Central memory CD4-positive, alpha-beta T cell (primary cell): ENCODE measurements around the gene PRODH2.
"Not testable (repeated sequence)": the region's sequence is repeated elsewhere in the genome, so short reads cannot be mapped to it uniquely, and the experiment has no call there.

Experiments used
- DNase-seq: peaks from one replicate; pipeline ENCODE4 v3.0.0; 2022

The PRODH2 gene

DNA sequence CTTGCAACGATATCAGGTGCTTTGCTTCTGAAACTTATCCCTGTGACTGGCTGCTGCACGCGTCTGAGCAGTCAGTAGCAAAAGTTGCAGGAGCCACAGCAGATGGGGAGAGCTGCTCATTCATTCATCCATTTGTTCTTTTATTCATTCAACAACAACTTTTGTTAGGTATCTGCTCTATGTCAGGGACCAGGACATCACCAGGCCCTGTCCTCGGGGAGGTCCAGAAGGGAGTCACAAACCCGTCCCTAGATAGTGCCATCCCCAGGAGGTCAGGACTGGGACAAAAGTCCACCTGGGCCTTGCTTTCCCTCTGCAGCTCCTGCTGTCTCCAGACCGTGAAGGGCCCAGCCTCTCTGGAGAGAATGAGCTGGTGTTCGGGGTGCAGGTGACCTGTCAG, 34.7 kb downstream of the PRODH2 start:
- no peak for DNase-seq

DNA sequence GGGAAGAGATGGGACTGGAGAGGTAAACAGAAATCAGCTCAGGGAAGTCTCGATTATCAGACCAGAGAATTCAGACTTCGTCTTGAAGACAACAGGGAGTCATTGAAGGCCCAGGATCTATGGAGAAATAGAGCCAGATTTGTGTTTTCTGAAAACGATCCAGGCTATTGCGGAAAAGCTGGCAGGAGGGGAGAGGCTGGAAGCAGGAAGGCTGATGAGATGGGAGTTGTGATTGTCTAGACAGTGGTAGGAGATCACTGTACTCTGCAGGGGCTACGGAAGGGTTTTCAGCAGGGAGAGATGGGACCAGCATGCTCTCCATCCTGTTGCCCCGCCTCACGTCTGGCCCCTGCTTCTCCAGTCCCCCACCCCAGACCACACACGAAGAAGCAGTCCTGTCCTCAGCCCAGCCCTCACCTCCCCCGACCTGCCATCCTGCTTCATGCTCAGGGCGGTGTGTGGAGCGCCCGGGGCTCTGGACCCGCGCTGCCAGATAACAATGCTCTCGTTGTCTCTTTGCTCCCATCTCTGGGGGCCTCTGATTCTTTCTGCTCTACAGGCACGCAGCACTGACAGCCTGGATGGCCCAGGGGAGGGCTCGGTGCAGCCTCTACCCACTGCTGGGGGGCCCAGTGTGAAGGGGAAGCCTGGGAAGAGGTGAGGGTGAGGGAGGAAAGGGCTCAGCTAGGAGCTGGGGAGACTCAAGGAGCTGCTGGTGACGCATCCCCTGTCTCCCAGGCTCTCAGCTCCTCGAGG, 35.4 kb downstream of the PRODH2 start:
- no peak for DNase-seq

DNA sequence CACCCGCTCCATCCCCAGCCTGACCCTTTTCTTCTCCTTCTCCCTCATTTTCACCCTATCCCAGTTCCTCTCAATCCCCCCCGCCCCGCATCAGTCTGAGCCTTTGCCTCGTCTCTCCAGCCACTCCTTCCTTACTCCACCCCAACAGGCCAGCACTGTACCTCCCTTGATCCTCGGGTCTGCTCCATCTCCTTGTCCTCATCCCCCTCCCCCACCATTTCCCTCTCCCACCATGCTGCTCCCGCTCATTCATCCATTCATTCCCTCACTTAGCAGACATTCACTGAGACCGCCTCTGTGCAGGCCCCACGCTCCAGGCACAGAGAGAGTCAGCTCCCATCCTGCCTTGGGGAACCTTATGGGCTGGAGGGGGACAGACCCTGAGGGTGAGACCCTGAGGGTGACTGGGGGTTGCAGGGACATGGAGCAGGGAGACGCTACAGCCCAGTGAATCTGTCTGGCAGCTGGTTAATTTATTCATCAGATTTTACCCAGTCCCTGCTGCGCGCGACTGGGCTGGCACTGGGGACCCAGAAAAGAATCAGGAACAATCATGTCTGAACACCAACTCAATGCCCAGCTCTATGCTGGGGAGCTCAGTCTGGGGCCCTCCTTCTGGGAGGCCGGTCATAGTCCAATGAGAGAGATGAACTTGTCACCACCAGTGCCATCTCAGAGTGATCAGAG, 36.4 kb downstream of the PRODH2 start:
- DNase-seq, result no peak

DNA sequence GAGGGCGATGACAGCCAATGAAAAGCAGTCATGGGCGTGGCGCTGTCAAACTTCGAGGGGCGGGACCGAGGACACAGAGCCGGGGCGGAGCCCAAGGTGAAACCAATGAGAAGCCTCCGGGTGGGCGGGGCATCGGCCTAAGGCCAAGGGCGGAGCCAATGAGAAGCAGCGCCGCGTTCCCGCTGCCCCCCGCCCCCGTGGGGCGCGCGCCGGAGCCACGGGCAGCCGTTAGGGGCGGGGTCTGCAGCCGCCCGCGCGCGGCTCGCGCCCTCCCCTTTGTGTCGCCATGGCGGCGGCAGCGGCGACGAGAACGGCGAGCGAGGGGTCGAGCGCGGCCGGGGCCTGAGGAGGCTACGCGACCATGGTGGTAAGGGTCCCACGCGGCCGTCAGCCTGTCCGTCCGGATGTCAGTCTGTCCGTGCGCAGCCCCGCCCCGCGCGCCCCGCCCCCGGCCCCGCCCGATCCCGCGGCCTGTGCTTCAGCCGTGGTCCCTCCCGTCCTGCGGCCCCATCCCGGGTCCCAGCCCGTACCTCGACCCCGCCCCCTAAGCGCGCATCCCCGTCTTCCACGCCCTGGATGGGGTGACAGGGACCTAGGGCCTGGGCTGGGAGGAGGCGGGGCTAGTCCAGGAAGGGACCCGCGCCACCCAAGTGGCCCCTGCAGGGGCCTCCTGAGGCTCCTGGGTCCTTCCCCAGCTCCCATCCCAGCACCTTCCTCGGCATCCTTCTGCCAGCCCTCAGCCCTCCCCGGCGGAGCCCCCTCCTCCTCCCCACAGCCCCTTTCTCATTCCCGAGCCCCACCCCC, 37.1 kb downstream of the PRODH2 start, which contains the start of gene ARHGAP33:
ARHGAP33 (plus strand) TSS at position 267 of the 804 bp plus-strand sequence; CDS start at position 362, 95 bp downstream.
- DNase-seq, result peak; percentile 97

DNA sequence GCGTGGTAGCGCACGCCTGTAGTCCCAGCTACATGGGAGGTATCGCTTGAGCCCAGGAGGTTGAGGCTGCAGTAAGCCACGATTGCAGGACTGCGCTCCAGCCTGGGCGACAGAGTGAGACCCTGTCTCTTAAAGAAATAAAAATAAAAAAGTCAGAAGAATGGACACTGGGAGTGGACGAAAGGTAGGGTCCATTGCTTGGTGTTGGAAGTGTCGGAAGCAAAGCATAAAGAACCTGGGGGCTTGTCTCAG, 37.7 kb downstream of the PRODH2 start:
- DNase-seq, result no peak

DNA sequence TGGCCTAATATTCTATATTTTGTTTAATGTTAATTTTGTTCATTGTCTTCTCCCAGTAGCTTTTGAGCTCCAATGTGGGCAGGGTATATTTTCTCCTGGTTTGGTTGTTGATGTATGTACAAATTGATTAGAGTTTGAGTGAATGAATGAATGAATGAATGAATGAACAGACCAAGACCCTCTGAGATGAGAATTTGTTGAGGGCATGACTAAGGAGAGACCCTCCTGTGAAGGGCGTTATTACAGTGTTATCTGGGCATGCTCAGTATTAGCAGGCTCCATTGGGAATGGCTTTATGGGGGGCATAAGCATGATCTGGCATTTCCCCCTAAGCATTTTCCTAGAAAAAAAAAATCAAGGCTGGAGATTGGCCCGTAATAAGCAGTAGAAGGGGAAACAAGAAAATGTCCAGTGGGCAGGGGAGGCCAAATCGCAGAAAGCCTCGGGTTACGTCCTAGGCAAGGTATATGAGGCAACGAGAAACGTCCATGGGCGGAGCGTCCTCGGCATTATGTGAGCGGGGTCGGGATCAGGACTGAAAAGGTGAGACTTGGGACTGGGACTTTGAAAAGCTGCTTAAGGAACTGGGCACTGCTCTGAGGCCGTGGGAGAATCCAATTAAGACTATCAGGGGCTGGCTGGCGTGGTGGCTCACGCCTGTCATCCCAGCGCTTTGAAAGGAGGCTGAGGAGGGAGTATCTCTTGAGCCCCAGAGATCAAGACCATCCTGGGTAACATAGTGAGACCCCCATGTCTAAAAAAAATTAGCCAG, 38.2 kb downstream of the PRODH2 start:
- no peak for DNase-seq

DNA sequence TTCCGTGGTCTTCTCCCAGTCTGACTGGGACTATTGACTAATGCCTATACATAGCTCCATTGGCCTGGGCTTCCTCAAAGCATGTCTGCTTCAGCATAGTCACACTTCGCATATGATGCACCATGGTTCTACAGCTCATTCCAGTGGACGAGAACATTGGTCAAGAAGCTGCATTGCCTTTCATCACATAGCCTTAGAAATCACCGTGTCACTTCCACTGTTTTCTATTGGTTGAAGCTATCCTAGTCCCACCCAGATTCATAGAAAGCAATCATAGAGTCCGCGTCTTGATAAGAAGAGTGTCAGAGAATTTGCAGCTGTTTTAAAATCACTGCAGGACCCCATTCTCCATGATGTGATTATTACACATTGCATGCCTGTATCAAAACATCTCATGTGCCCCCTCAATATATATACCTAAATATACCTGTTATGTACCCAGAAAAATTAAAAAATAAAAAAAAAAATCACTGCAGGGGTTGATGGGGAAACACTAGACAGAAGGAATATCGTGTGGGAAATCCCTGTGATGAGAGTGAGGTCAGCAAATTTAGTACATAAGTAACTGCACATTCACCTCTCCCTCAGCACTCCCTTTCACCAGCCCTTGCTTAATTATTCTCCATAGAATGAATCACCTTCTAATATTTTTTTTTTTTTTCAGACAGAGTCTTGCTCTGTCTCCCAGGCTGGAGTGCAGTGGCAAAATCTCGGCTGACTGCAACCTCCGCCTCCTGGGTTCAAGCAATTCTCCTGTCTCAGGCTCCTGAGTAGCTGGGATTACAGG, 39.4 kb downstream of the PRODH2 start:
- no peak for DNase-seq

DNA sequence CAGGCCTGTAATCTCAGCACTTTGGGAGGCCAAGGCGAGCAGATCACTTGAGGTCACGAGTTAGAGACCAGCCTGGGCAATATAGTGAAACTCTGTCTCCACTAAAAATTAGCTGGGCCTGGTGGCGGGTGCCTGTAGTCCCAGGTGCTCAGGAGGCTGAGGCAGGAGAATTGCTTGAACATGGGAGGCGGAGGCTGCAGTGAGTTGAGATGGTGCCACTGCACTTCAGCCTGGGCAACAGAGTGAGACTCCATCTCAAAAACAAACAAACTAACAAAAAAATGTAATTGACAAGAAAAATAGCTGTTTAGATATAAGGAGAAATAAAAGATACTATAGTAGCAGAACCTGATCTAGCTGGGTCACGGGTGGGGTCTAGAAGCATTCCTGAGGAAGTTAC, 40.3 kb downstream of the PRODH2 start:
- not testable (repeated sequence) for DNase-seq

DNA sequence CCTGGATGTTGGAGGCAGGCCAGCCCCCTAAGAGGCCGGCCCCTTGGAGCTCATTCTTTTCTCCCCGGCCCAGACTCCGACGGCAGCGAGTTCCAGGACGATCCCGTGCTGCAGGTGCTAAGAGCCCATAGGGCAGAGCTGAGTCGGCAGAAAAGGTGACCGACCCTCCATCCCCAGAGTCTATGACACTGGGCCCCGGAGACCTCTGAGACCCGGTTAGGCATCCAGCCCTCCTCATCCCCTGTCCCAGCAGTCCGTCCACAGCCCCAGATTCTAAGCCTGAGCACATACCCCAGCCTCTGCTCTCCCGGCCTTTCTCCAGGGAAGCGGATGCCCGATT, 44.6 kb downstream of the PRODH2 start:
- no peak for DNase-seq

DNA sequence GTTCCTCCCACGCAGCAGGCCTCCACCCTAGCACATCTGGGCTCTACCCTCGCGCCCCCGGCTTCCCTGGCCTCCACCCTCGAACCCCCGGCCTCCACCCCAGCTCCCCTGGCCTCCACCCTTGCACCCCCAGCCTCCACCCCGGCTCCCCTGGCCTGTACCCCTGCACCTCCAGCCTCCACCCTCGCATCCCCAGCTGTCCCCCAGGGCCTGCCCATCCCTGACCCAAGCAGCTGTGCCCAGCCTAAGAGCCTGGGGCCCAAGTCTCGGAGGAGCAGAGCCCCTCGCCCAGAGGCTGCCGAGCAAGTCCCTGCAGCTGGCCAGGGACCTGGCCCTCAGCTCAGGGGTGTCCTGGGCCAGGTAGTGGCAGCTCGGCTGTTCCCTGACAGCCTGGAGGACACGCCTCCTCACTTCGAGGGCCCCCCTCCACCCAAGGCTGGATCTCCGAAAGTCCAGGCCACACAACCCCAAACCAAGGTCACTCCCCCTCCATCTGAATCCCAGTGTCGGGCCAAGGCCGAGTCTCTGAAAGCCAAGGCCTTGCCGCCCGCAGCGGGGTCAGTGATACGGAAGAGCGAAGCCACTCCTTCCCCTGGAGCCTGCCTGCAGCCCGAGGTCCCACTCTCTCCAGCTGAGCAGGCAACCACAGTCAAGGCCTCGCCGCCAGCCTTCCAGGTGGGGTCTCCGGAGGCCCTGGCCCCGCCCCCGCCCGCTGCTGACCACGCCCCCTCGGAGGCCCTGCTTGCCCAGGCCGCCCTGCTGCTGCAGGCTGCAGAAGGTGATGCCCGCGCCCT, 45.2 kb downstream of the PRODH2 start:
- DNase-seq, result no peak

DNA sequence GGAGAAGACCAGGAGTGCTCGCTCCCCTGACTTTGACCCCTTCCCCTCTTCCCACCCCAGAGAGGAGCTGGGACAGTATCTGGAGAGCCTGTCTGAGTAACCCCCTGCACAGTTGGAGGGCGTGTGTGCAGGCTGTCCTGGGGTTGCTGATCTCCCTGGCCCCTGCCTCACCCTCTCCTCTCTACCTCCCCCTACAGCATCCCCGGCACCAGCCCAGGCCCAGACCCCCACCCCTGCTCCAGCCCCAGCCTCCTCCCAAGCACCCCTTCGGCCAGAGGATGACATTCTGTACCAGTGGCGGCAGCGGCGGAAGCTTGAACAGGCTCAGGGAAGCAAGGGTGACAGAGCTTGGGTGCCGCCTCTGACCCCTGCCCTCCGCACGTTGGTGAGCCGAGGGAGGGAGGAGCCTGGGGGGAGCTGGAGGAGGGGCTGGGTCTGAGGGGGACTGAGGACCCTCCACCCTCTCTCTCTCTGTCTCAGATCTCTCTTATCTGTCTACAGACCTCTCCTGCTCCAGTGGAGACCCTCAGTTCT, 46.0 kb downstream of the PRODH2 start:
- DNase-seq, result no peak

DNA sequence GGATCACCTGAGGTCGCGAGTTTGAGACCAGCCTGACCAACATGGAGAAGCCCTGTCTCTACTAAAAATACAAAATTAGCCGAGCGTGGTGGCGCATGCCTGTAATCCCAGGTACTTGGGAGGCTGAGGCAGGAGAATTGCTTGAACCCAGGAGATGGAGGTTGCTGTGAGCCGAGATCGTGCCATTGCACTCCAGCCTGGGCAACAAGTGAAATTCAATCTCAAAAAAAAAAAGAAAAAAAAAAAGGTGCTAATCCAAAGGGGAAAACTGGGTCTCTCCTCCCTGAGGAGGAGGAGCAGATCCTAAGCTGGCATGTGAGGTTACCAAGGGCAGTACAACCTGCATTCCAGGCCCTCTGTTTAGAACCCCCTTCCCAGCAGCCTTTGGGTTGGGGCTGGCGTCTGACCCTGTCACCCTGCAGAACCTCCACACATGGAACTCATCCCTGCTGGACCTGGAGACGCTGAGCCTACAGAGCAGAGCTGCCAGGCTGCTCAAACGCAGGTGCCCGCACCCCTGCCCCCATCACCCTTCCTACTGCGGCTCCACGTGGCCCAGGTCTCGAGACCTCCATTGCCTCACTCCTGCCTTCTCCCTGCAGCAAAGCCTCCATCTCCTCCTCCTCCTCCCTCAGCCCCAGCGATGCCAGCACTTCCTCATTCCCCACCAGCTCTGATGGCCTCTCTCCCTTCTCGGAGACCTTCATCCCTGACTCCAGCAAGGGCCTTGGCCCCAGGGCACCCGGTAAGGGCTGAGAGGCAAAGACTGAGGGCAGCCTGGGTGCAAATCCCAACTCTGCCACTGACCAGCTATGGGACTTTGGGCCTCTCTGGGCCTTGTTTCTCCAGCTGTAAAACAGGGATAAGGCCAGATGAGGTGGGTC, 48.0 kb downstream of the PRODH2 start:
- no peak for DNase-seq

DNA sequence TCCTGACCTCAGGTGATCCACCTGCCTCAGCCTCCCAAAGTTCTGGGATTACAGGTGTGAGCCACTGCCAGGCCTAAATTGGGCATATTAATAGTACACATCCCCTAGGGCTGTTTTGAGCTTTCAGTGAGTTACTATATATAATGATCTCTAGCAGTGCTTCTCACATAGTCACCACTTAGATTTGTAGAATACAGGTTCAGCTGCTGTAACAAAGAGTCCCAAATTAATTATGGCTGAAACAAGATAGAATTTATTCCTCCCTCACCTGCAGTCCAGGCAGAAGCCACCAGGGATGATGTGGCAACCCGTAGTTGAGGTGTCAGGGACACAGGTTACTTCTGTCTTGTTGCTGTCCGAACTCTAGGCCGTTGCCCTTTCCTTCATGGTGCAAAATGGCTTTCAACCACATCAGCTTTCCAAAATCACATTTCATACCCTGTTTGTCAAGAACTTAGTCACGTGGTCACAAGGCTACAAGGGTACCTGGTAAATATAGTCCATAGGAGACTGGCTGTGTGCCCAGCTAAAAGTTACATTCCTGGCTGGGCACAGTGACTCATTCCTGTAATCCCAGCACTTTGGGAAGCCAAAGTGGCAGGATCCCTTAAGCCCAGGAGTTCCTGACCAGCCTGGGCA, 51.8 kb downstream of the PRODH2 start:
- no peak for DNase-seq

DNA sequence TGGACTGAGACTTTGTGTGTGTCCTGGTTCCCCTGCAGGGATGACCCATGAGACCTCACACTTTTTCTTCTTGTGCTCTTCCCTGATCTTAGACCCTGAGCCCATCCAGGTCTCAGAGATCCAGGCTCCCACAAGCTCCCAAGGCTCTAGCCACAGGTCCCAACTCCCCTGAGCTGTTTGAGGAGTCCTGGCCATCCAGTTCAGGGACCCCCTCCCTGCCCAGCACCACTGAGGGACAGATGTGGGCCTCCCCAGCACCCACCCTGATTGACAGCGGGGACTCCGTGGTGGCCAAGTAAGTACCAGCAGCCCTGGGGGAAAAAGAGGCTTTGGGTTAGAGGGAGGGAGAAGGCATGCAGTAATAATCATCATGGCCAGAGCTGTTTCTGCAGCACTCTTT, 52.9 kb downstream of the PRODH2 start:
- DNase-seq, result no peak

DNA sequence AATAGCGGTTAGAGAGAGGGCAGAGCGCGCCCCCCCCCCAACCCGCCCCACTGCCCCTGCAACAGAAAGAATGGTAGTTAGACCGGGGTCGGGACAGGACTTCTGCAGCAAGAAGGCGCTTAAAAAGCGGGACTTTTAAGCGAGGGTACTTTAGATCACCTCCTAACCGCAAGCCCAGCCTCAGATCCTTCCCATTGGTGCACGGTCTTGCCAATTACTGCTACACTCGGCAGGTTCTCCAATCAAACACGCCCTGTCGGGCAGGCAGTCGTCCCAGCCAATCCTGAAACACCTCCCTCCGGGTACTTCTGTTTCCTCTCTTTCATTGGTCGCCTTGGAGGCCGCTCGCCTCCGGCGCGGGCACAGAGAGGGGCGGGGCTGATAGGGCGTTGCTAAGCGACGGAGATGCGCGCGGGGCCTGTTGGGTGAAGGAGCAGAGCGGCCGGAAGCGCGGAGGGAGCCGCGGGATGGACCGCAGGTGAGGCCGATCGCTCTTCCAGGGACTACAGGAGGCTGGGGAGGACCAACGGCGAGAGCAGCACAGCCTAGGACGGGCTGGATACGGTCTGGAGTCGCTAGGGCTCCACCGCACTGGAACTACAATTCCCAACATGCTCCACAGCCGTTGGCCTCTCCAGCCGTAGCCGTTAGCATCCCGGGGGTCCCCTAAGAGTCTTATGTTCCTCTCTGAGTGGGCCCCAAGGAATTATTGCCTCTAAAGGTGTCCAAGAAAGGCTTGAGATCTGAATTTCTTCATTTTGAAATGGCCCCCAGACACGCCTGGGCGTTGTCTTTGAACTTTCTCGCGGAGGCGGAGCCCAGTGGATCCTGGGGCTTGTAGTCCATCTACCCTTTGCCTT, 54.7 kb downstream of the PRODH2 start, which contains the start of gene PROSER3:
PROSER3 (plus strand) TSS at position 428 of the 860 bp plus-strand sequence; CDS start at position 468, 40 bp downstream.
- DNase-seq, result peak; percentile 100

DNA sequence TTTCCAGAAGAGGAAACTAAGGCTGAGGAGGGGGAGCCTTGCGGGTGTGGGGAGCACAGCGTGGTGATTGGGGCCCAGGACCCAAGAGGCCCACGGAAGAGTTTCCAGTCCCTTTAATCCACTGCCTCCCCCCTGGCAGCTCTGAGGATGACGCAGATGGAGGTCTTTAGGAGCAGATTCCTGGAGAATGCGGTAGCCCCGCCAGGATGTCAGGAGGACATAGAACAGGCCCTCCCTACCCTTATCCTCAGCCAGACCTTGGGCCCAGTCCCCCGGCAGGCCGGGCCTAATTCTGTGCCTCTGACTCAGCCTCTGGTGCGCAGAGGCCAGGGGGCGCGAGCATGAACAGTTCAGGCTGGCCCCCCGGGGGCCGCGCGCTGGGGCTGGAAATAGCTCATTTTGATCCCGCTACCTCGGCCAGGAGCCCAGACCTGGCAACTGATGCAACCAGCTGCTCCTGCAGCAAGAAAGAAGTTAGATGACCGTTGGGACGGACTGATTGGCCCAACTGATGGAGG, 55.4 kb downstream of the PRODH2 start:
- DNase-seq, result no peak

DNA sequence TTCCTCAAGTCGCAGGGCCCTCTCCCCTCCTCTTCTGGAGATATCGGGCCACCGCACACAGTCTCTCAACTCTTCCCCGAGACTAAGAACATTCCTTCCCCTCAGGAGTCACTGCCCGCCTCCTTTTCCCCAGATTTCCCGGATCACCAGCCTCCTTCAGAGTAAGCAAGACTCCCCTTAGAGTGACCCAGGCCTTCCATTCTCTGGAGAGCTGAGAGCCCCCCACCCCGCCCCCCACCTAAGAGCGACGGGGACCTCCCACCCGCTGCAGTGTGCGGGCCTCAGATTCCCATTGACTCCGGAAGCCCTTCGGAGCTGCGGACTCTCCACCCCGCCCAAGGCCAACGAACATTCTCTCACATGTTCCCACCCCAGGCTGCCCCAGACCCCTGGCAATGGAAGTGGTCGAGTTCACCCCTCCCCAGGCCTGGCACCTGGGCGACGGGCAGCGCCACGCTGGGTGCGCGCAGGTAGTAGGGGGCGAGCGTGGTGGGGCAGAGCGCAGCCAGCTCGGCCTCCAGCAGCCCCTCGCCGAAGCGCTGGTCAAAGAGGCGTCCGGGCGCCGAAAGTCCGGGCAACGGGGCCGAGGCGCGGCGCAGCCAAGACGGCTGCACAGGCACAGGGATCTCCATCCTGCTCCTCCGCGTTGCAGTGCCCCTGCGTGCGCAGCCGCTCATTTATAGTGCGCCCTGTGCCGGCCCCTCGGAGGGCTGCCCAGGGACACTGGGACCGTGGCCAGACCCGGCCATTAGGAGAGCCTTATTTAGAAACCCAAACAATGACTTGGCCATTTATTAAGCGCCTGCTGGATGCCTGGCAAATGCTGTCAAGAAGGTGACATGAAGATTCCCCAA, 56.0 kb downstream of the PRODH2 start, which contains the start of gene HSPB6:
HSPB6 (minus strand) TSS at position 653 of the 854 bp plus-strand sequence; CDS start at position 632, 21 bp downstream.
- no peak for DNase-seq
